SHP77 treated with DMSO at 0.1 percent for 48 hours (cell line): ENCODE data around the gene VAV2.

Experiments
- DNase-seq: peaks from one replicate; lab custom pipeline; 2025; lab: John Stamatoyannopoulos, UW

VAV2 gene

GRCh38 chr9:133875131-133875530 lies 117.0 kb downstream of the VAV2 start:
- DNase-seq: no peak

- DNase-seq: no peak
Observed at GRCh38 chr9:133874659-133875058, 117.5 kb downstream of the VAV2 start.

GRCh38 chr9:133874060-133874657 lies 118.0 kb downstream of the VAV2 start:
- DNase-seq: no peak

DNA sequence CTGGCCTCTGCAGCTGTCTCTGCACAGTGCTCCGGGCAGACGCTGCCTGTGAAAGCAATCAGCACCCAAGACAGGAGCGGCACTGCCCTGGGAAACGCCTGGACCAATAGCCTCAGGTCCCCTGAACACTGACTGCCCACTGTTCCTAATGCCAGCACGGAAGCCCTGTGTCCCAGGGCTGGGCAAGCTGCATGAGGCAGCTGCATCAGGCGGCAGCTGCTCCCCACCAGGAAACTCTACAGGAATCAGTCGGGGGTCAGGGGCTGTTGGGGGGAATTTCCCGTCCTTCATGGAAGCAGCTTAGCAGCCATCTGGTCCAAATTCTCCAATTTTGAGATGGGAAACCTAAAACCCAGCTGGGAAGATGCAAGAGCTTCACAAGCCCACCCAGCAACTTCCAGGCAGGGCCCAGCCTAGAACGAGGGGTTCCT lies 118.6 kb downstream of the VAV2 start:
- DNase-seq: no peak

- no peak for DNase-seq
Observed at GRCh38 chr9:133873009-133873408, 119.1 kb downstream of the VAV2 start.

DNA sequence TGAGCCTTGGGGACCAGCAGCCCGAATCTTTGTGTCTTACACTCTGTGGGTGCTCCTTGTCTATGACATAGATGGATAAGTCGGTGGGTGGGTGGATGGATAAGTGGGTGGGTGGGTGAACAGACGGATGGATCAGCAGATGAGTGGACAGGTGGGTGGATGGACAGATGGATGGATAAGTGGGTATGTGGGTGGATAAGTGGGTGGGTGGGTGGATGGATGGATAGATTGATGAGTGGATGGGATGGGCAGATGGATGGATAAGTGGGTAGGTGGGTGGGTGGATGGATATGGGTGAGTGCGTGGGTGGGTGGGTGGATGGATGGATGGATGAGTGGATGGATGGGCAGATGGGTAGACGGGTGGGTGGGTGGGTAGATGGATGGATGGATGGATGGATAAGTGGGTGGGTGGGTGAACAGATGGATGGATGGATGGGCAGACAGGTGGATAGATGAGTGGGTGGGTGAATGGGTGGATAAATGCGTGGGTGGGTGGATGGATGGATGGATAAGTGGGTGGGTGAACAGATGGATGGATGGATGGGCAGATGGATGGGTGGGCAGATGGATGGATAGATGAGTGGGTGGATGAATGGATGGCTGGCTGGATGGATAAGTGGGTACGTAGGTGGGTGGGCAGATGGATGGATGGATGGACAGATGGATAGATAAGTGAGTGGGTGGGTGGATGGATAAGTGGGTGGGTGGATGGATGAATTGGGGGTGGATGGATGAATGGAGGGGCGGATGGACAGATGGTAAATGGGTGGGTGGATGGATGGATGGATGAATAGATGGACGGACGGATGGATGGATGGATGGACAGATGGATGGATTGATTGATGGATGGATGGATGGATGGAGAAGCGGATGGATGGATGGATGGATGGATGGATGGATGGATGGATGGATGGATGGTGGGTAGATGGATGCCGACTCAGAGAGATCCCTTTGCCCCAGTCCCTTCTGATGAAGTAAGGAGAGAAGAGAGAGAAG lies 121.2 kb downstream of the VAV2 start:
- no peak for DNase-seq

- no peak for DNase-seq
Observed at GRCh38 chr9:133869674-133870405, 122.3 kb downstream of the VAV2 start.

DNA sequence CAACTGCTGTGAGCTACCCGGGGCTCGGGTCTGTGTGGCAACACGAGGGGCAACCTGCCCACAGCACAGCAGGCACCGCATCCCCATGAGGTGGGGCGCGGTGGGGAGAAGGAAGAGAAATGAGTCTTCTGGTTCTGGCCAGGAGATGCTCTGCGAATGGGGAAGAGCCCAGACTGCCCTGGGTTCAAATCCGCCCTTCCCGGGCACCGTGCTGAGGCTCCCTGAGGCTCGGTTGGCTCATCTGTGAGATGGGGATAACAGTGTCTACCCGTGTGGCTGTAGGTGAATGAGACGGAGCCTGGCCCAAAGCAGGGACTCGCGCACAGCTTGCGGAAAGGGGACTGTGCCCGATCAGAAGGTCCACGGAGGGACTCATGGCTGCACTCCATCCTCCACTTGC lies 123.9 kb downstream of the VAV2 start:
- DNase-seq: no peak

GRCh38 chr9:133866946-133867345 lies 125.2 kb downstream of the VAV2 start:
- no peak for DNase-seq

DNA sequence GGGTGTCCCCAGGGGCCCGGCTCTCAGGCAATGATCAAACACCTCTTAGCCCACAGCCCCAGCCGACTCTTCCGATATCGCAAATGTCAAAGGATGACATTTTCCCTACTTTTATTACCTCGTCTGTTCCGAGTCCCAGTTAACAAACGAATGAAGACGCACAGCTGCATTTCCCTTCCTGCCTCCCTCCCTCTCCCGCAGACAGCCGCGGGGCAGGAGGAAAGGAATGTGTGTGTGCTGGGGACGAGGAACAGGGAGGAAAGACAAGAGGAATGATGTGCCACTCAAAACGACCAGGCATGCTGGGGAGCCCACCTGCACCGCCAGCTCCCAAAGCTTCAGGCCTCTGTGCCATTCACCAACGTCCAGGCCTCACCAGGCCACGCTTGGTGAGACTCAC lies 128.1 kb downstream of the VAV2 start:
- DNase-seq: no peak

DNA sequence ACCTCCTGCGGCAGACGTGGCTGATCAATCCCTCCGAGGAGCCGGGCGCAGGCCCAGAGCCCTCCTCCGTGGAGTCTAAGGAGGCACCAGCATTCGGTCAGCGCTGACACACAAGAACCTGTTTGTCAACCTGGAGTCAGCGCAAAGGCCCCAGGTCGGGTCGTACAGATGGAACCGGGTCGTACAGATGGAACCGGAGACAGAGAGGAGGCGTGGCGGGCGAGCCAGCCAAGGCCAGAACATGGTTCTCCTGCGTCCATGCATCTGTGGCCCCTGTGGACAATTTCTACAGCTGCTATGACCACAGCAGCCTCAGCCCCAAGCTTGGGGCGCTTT lies 128.9 kb downstream of the VAV2 start:
- DNase-seq: no peak

- no peak for DNase-seq
Observed at GRCh38 chr9:133862585-133863256, 129.4 kb downstream of the VAV2 start.

DNA sequence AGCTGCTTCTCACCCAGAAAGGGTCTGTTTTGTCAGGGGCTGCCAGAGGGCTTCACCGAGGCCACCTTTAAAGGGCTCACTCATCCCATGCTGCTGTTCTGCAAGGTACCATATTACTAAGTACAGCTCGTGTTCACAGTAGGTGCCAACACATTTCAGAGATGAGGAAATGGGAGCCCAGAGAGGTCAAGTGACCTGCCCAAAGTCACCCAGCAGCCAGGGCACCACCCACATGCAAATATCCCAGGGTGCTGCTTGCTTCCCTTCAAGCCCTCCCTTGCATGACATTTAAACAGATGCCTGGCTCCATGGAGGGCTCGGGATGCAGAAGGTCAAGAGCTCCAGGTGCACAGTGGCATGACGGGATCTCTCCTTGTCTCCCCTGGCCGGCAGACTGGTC lies 130.4 kb downstream of the VAV2 start:
- DNase-seq: peak; percentile 48

GRCh38 chr9:133861086-133861485 lies 131.0 kb downstream of the VAV2 start:
- DNase-seq: no peak

GRCh38 chr9:133858771-133859170 lies 133.4 kb downstream of the VAV2 start:
- no peak for DNase-seq

DNA sequence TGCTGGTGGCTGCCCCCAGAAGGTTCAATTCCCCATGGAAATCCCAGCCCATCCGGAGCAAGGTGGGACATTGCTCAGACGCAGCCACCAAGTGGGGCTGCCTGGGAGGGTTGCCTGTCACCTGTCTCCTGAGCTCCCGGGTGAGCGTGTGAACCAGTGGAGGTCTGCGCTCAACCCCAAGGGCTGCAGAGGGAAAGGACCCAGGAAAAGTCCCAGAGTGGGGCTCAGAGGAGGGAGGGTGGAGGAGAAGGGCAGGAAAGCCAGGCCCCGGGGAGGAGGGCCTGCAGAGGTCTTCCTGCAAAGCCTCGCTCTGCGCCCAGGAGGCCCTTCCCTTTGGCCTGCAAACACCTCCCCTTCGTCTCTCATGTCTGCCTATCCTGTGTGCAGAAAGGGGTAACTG lies 134.5 kb downstream of the VAV2 start:
- DNase-seq: no peak

DNA sequence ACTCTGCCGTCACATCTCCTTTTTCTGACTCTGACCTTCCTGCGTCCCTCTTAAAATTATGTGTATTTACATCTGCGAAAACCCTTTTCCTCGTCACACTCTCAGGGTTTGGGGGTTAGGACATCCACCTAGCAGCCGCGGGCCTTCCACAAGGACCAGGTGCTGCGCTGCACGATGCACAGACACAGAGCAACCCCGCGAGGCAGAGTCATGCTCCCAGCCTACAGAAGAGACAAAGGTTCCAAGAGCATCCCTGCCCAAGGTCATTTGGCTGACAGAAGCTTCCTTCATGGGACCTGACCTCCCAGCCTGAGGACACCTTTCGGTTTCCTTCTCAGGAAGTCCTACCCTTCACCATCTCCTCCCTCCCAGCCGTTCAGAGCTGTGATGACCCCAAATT lies 135.3 kb downstream of the VAV2 start:
- no peak for DNase-seq

- no peak for DNase-seq
Observed at GRCh38 chr9:133855802-133856521, 136.2 kb downstream of the VAV2 start.

GRCh38 chr9:133855371-133855770 lies 136.8 kb downstream of the VAV2 start:
- DNase-seq: no peak

DNA sequence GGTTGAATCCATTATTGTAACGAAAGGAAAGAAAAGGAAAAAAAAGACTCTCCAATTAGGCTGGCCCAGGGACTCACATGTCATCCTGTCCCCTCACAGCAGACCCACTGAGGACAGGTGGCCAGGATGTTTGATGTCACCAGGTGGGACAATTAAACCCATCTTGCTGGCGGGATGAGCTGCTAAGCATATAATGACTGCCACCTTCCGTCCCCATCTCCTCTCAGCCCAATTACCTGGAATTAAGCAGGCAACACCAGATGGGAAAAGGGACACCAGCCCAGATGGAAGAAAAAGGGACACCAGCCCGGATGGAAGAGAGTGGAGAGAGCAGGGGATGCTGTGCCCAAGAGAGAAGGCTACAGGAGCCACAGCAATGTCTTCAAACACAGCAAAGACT lies 137.4 kb downstream of the VAV2 start:
- DNase-seq: no peak

GRCh38 chr9:133854048-133854447 lies 138.1 kb downstream of the VAV2 start:
- DNase-seq: no peak

- DNase-seq: no peak
Observed at GRCh38 chr9:133853331-133853730, 138.8 kb downstream of the VAV2 start.
